NCI-H524 treated with DMSO at 0.1 percent for 48 hours (cell line): Measurements from ENCODE around the gene PGC.

Experiments
- DNase-seq: peaks from one replicate; lab custom pipeline; 2025; lab: John Stamatoyannopoulos, UW

The PGC gene

GRCh38 chr6:41714556-41715273, 32.5 kb downstream of the PGC start:
- no peak for DNase-seq

- DNase-seq = no peak
Observed at GRCh38 chr6:41713650-41714291, 33.4 kb downstream of the PGC start.

DNA sequence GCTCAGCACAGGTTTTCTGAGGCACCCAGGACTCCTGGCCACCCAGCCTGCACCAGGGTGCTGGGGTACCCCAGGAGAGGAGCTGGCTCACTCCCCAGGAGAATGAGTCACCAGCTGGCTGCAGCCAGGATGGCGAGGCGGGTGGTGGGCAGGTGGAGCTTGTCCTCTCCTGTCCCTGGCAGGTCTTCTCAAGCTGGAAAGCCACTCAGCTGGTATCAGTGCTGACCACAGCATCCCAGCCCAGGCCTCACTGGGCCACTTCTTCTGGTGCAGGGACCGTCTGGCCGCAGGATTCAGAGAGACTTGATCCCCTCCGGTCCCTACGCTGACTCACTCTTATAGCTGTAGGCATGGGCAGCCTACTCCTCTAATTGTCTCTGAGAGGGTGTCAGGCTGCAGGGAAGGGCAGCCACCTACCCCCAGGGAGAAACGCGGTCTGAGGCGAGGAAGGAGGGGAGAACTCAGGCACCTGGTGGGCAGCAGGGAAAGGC, 34.0 kb downstream of the PGC start:
- no peak for DNase-seq

DNA sequence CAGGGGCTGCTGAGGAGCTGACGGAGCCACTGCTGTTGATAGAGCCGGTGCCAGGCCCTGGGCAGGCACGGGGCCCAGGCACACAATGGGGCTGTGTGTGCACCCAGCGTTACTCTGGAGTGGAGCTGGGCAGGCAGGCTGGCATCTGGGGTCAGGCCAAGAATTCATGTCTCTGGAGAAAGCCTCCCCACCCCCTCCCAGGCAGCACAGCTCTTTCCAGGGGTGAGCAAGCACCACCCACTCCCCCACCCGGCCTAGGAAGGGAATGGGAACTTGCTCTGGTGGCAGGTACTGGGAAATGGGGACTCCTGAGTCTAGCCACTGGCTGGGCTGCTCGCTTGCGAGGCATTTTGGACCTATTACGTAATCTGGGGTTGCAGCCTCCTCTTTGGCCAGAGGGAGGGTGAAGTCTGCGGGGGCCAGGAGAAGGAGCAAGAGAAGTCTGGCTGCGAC, 34.5 kb downstream of the PGC start:
- DNase-seq = no peak

GRCh38 chr6:41711323-41712038, 35.7 kb downstream of the PGC start:
- DNase-seq = no peak

DNA sequence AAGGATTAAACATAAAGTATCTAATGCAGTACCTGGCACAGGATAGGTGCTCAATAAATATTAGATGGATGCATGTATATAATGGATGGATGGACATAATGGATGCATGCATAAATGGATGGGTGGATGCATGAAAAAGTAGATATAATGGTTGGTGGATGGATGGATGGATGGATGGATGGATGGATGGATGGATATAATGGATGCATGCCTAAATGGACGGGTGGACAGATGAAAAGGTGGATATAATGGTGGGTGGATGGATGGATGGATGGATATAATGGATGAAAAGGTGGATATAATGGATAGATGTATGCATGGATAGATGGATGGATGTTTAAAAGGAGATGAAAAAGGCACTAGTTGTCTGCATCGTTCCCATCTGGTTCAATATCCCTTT, 37.8 kb downstream of the PGC start:
- no peak for DNase-seq

GRCh38 chr6:41708856-41709255, 38.3 kb downstream of the PGC start:
- no peak for DNase-seq

- no peak for DNase-seq
Observed at GRCh38 chr6:41707565-41708200, 39.5 kb downstream of the PGC start.

DNA sequence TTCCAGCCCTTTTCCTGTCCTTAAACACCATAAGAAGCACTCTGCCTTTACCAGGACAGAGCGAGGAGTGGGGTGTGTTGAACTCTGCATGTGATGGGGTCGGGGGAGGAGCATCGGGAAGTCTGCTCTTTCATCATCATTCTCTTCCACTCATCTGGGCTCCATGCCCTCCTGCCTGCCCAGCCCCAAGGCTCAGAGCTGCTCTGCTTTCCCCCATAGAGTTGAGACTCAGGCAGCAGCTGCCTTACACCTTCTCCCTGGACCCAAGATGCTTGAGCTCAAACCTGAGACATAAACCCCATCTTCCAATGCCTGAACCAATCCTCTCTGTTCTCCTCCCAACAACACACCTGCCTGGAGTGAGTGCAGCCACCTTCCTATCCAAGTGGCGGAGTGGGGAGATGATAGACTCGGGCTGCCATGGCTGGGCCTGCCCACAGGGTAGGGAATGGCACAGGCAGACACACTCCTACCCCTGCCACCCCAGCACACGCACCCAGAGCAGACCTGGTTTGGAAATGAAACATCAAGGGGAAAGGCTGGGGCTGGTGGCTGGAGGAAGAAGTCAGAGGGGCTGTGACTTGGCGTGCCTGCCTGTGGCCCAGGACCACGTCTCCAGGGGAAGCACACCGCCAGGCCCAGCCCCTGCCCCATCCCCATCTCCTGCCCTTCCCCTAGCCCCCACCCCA, 40.2 kb downstream of the PGC start:
- no peak for DNase-seq

- DNase-seq = no peak
Observed at GRCh38 chr6:41705996-41706835, 41.0 kb downstream of the PGC start.

DNA sequence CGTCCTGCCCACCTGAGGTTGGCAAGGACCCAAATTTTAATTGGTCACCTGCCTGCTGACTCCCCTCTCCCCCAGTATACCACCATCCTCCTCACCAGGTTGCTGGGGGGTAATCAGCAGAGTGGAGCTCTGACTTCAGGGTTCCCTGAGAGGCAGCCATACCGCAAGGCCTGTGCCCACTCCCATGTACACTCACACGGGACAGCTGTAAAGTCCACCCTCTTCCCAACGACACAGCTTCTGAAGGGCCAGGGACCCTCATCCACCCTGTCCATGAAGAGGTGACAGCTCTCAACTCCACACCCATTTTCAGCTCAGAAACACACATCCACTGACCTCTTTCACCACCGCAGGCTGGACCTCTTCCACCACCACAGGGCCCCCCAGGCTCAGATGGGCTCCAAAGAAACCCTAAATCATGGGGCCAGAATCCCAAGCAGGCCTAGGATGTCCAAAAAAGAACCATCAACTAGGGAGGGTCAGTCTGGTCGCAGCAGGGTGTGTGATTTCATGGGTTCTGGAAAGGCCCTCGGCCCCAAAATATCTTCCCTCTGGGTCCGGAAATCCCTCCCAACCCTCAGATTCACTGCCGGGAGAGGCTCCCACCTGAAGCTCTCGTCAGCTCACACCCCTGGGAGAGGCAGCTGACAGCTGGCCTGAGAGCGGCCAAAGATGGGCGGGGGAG, 41.7 kb downstream of the PGC start:
- no peak for DNase-seq

DNA sequence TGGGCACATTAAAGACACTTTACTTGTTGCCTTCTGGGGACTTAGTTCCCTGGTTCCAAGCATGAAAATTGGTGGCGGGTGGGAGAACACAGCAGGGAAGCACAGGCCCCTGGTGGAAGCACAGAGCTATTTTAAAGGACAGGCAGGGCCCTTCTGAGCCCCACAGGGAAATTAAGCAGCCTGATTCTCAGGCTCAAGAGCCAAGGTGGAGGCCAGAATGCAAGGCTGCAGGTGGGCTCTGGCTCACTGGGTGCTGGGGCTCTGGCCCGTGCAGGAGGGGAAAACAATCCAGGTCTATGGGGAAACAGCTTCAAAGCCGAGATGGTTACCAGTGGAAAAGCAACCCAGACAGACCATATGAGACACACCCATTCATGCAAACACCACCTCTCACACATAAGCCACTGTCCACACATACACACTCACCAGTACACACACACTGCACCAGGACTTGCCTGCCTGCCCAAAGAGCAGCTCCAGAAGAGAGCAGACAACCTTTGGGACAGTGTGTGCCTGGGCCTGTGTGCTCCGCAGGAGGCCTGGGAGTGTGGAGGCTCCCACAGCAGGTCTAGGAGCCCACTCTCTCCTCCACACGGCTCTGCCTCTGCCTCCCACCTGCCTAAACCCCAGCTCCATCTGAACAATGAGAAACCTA, 42.4 kb downstream of the PGC start:
- DNase-seq = no peak

DNA sequence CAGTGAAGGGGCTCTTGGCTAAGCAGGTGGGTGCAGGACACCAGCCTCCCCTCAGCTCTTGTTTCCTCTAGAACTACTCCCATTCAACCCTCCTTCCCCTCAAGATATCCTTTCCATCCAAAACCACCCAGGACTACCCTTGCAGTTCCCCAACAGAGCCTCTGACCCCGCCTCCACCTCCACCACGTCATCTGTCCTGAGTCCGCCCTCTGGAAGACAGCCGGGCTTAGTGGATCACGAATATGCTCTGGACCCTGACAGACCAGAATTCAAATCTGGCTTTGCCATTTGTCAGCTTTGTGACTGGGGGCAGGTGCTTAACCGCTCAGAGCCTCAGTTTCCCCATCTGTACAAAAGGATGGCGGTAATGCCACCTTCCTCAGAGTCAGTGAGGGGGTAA, 43.2 kb downstream of the PGC start:
- DNase-seq = no peak

- no peak for DNase-seq
Observed at GRCh38 chr6:41702771-41703494, 44.3 kb downstream of the PGC start.

GRCh38 chr6:41702089-41702745, 45.0 kb downstream of the PGC start:
- DNase-seq = no peak

- no peak for DNase-seq
Observed at GRCh38 chr6:41700463-41701347, 46.5 kb downstream of the PGC start.

DNA sequence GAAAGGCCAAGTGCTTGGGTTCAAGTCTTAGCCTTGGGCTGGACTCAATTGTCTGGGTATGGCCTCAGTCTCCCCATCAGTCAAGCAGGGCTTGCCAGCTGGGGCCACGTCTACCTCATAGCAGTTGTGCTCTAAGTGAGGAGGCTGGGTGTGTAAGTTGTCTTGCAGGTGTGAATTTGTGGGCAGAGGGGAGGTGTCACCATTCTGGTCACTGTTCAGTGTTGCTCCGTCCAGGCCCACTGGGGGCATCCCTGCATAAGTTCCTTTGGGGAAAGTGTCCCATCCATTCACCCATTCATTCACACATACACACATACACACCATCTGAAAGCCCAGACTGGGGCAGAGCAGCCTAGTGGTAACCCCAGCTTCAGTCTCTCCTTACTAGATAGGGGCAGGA, 48.1 kb downstream of the PGC start:
- DNase-seq = no peak
